Tongue (tissue), 2 donors: Measurements from ENCODE around the gene BCAT1. TPM values are rescaled to one million over a fixed set of nuclear protein-coding genes. Genes with fewer than 3 reads are reported as not detected.
A peak's percentile ranks its signal among the peaks of the same experiment; 100 is the strongest.
"Not testable (repeated sequence)": the region's sequence is repeated elsewhere in the genome, so short reads cannot be mapped to it uniquely, and the experiment has no call there.

Experiments used
- DNase-seq: peaks from one replicate; pipeline ENCODE4 v3.0.0-alpha.2; 2015
- total RNA-seq: library from RNA; depleted of rRNA; stranded (reverse); fragments of >200 nt; gene quantifications from one replicate; pipeline ENCODE4 v1.2.3, GENCODE V29; 2014

BCAT1 gene
- total RNA-seq, 1 donor from 2014 or later: 29.6 TPM

GRCh38 chr12:24853094-24853493 is 95.8 kb downstream of the BCAT1 start:
- no peak for DNase-seq

DNA sequence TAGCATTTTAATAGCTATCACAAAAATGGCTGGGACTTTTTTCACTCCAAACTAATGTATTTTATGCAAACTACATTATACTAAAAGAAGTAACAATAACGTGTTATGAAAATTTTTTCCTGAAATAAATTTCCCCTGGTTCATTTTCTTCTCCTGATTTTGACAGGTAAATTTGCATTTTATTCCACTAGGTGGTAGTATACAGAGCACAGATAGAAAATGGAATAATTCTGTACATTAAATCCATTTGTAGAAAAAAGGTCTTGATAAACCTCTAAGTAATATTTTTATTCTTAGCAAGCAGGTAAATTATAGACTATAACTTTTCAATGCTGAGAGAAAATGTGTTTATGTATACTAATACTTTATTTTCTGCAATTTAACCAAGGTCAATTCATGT is 96.5 kb downstream of the BCAT1 start:
- no peak for DNase-seq

- not testable (repeated sequence) for DNase-seq
Observed at GRCh38 chr12:24851883-24852282, 97.0 kb downstream of the BCAT1 start.

GRCh38 chr12:24851341-24851740 is 97.6 kb downstream of the BCAT1 start:
- no peak for DNase-seq

GRCh38 chr12:24850496-24850895 is 98.4 kb downstream of the BCAT1 start:
- no peak for DNase-seq

- peak; percentile 12 for DNase-seq
Observed at GRCh38 chr12:24848941-24849477, 99.9 kb downstream of the BCAT1 start.

DNA sequence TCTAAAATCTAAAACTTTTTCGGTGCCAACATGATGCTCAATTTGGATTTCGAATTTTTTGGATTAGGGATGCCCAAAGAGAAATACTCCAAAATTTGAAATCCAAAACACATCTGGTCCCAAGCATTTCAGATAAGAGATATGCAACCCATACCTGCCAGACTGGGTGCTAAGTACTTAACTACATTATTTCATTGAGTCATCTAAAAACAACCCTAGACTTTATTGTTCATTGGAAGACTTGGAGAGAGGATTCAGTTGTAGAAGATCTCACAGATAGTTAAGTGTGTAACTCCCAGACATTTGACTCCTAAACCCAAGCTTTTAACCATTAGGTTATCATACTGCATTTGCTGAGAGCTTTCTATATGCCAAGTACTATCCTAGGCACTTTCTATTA is 102.2 kb downstream of the BCAT1 start:
- DNase-seq: no peak

DNA sequence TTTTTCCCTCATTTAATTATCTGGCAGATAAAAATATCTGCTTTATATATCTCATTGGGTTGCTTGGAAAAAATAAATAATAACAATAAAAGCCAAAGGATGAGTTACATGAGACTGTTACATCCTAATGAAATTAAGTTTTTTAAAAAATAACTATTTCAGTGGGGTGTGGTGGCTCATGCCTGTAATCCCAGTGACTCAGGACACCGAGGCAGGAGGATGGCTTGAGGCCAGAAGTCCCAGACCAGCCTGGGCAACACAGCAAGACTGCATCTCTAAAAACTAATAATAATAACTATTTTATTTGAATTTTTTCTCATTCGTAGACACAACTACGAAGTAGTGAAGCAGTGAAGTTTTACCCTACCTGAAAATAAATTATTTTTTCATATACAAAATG is 103.3 kb downstream of the BCAT1 start:
- no peak for DNase-seq

- DNase-seq: no peak
Observed at GRCh38 chr12:24840046-24840800, 108.7 kb downstream of the BCAT1 start.

DNA sequence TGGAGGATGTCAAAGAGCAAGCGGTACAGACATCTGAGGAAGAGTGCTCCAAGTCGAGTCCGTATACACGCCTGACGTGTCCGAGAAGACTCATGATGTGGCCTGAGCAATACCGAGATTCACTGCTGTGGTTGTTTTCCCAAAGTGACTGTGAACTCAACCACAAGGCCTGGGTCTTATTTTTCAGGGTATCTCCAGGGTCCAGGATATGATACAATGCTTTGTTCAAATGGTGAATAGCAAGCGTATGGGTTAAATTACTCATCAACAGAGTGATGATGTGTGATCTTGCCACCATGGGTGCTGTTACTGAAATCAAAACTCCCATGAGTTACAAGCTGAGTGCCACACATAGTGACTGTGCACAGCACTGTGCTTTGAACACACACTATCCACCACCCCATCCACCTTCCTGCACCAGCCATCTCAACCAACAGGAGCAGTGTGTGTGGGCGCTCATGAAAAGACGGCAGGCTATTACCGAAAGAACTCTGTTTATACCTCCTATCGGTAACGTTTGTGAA is 109.6 kb downstream of the BCAT1 start:
- no peak for DNase-seq

- peak; percentile 79 for DNase-seq
Observed at GRCh38 chr12:24838531-24838950, 110.4 kb downstream of the BCAT1 start.

DNA sequence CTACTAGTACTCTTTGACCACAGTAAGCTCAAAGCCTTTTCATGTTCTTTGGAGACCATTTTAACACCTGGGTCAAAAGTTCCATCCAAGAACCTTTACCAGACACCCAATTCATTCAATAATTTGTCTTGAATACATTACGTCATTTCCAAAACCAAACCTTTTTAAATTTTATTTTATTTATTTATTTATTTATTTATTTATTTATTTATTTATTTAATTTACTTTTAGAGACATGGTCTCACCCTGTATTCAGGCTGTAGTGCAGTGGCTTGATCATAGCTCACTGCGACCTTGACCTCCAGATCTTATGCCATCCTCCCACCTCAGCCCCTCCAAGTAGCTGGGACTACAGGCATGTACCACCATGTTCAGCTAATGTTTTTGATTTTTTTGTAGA is 113.5 kb downstream of the BCAT1 start:
- DNase-seq: no peak

- no peak for DNase-seq
Observed at GRCh38 chr12:24833513-24833912, 115.4 kb downstream of the BCAT1 start.

DNA sequence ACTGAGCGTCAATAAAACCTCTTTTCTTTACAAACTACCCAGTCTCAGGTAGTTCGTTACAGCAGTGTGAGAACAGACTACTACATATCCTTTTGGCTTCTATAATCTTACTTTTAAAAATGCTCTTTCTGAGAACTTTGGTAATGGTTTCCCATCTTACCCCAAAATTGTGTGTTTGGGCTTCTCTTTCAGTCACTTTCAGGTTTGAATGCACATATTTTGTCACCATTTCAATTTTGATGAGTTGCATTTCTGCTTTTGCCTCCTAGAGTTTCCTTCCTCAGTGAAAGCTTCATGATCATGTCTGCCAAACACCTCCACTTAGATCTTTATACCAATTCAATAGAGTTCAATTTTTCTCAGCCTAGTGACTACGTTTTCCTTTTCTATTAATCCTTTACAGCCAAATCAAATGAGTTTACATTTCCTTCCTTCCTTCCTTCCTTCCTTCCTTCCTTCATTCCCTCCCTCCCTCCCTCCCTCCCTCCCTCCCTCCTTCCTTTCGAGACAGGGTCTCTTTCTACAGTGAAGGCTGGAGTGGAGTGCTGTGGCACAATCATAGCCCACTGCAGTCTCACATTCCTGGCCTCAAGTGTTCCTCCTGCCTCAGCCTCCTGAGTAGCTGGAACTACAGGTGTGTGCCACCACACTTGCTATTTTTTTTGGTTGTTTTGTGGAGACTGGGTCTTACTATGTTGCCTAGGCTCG is 124.9 kb downstream of the BCAT1 start:
- no peak for DNase-seq

- DNase-seq: no peak
Observed at GRCh38 chr12:24822121-24822899, 126.6 kb downstream of the BCAT1 start.

GRCh38 chr12:24821691-24822090 is 127.2 kb downstream of the BCAT1 start:
- no peak for DNase-seq

- no peak for DNase-seq
Observed at GRCh38 chr12:24820872-24821271, 128.0 kb downstream of the BCAT1 start.

DNA sequence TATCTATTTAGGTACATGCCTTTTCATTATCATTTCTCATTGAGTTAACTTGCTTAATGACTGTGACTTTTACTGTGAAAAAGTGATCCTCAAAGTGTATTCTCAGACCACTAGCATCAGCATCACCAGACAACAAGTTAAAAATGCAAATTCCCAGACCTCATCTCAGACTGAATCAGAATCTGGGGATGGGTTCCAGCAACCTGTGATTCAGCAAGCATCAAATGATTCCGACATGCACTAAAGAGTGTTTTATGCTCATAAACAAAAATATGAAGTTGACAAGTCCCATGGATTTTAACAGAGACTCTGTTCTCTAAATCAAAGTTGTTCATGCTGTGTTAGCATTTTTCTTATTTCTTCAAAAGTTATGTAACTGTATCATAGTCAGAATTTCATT is 130.6 kb downstream of the BCAT1 start:
- no peak for DNase-seq

DNA sequence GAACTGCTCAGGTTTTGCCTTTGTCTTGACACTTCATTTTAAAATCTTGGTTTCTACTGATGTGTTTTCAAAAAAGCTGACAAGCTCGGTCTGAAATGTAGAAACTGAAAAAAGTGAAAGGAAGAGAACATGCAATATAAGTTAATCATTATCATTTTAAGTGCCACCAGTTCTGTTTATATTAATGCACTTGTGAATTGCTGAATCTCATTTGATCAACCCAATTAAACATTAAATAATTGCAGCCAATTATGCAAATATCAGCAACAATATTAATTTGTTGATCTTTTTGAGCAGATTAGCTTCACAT is 133.8 kb downstream of the BCAT1 start:
- DNase-seq: no peak

DNA sequence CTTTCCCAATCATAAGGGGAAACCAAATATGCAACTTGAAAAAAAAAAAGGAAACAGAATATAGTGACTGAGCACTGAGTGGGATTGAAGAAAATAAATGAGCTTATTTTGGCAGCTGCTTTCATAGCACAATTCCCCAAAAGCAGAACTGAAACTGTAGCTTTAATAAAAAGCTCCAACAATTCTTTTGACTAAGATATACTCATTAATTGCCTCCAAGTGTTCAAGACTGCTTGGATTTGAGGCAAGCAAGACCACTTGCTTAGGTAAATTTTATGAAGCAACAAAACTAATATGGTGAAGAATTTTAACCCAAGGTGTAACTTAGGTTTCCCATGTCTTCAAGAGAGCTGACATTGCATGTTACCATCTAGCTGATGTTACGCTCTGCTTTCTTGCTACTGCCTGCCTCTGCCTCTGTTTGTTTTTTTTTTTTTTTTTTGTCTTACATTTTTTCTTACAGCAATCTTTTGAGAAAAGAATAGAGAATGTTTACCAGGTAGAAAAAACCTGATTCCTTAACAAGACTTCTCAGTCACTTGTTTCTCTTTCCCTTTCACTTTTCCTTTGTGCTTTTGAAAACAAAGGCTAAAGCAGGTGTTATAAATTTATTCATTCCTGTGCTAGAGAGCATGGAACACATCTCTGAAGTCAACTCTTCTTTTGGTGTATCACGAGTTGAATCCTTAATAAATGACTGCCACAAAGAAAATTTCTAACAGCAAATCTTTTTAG is 134.4 kb downstream of the BCAT1 start:
- DNase-seq: no peak

- no peak for DNase-seq
Observed at GRCh38 chr12:24810378-24810777, 138.5 kb downstream of the BCAT1 start.

GRCh38 chr12:24809306-24809705 is 139.6 kb downstream of the BCAT1 start:
- DNase-seq: not testable (repeated sequence)
